Activated CD4-positive, alpha-beta T cell treated with anti-CD3 and anti-CD28 coated beads, Interleukin-2, amount 50 U/mL, for 16 hours (primary cell): ENCODE results near the gene RCOR1.
"Not testable (repeated sequence)": the region's sequence is repeated elsewhere in the genome, so short reads cannot be mapped to it uniquely, and the experiment has no call there.

ENCODE experiments used
- DNase-seq: peaks from one replicate; pipeline ENCODE4 v3.0.0-alpha.2; 2020

Gene RCOR1

GRCh38 chr14:102571478-102572042 is 20.9 kb upstream of the RCOR1 start:
- DNase-seq = no peak

- DNase-seq = not testable (repeated sequence)
These were observed 19.3 kb upstream of the RCOR1 start for GRCh38 chr14:102573161-102573560.

- no peak for DNase-seq
These were observed 18.8 kb upstream of the RCOR1 start for GRCh38 chr14:102573591-102574046.

- DNase-seq = no peak
These were observed 17.9 kb upstream of the RCOR1 start for GRCh38 chr14:102574281-102575159.

- DNase-seq = no peak
These were observed 17.1 kb upstream of the RCOR1 start for GRCh38 chr14:102575160-102575845.

- DNase-seq = not testable (repeated sequence)
These were observed 16.5 kb upstream of the RCOR1 start for GRCh38 chr14:102575846-102576428.

GRCh38 chr14:102578821-102579220 is 13.6 kb upstream of the RCOR1 start:
- DNase-seq = no peak

- no peak for DNase-seq
These were observed 12.5 kb upstream of the RCOR1 start for GRCh38 chr14:102579696-102580549.

- no peak for DNase-seq
These were observed 11.8 kb upstream of the RCOR1 start for GRCh38 chr14:102580550-102581110.

- DNase-seq = no peak
These were observed 11.3 kb upstream of the RCOR1 start for GRCh38 chr14:102581193-102581592.

- DNase-seq = no peak
These were observed 8.7 kb upstream of the RCOR1 start for GRCh38 chr14:102583726-102584125.

GRCh38 chr14:102584871-102585869 is 7.3 kb upstream of the RCOR1 start:
- no peak for DNase-seq

GRCh38 chr14:102586420-102587104 is 5.9 kb upstream of the RCOR1 start:
- DNase-seq = no peak

GRCh38 chr14:102588821-102589220 is 3.6 kb upstream of the RCOR1 start:
- no peak for DNase-seq

- DNase-seq = no peak
These were observed 2.6 kb upstream of the RCOR1 start for GRCh38 chr14:102589761-102590290.

- no peak for DNase-seq
These were observed 1.8 kb upstream of the RCOR1 start for GRCh38 chr14:102590667-102591099.

- DNase-seq = no peak
These were observed 991 bp upstream of the RCOR1 start for GRCh38 chr14:102591372-102591943.

GRCh38 chr14:102592763-102593060 is 263 bp downstream of the RCOR1 start:
- DNase-seq = no peak

- DNase-seq = peak; percentile 27
These were observed 794 bp downstream of the RCOR1 start for GRCh38 chr14:102593061-102593824.
